Brain pericyte (primary cell): ENCODE results near the gene FBF1.
"Not testable (repeated sequence)": the region's sequence is repeated elsewhere in the genome, so short reads cannot be mapped to it uniquely, and the experiment has no call there.

Source experiments
- DNase-seq: peaks from one replicate; pipeline ENCODE4 v3.0.0-alpha.2; 2012; ENCODE audit warnings: low read depth, low spot score

FBF1 gene

GRCh38 chr17:75875182-75875939 is 65.5 kb downstream of the FBF1 start:
- DNase-seq, result no peak

- DNase-seq, result no peak
These were observed 66.3 kb downstream of the FBF1 start for GRCh38 chr17:75874323-75875181.

- DNase-seq, result no peak
These were observed 67.1 kb downstream of the FBF1 start for GRCh38 chr17:75873587-75874322.

GRCh38 chr17:75872434-75873351 is 68.1 kb downstream of the FBF1 start:
- no peak for DNase-seq

GRCh38 chr17:75870228-75870627 is 70.6 kb downstream of the FBF1 start:
- not testable (repeated sequence) for DNase-seq

GRCh38 chr17:75869282-75870141 is 71.3 kb downstream of the FBF1 start:
- DNase-seq, result no peak

GRCh38 chr17:75868730-75869281 is 72.0 kb downstream of the FBF1 start:
- not testable (repeated sequence) for DNase-seq

GRCh38 chr17:75865404-75866188 is 75.2 kb downstream of the FBF1 start:
- not testable (repeated sequence) for DNase-seq

- not testable (repeated sequence) for DNase-seq
These were observed 76.0 kb downstream of the FBF1 start for GRCh38 chr17:75864887-75865286.

- peak; percentile 86 for DNase-seq
These were observed 76.4 kb downstream of the FBF1 start for GRCh38 chr17:75864448-75864871.

- DNase-seq, result no peak
These were observed 78.9 kb downstream of the FBF1 start for GRCh38 chr17:75861927-75862317.
